HG03175 (cell line): ENCODE measurements around the gene TMEM14B.
"Not testable (repeated sequence)": the region's sequence is repeated elsewhere in the genome, so short reads cannot be mapped to it uniquely, and the experiment has no call there.

Experiments used
- ATAC-seq: cut with Tn5 transposase; IDR thresholded peaks from one replicate; pipeline ENCODE4 v1.9.1; 2021; ENCODE audit warnings: mild to moderate bottlenecking, moderate library complexity; ENCODE audit not compliant: unreplicated experiment

The TMEM14B gene

GRCh38 chr6:10747251-10747972 lies at the start of gene TMEM14B:
Gene TMEM14B (plus strand): TSS chr6:10747805. CDS start chr6:10749246, 1,441 bp downstream.
- ATAC-seq = peak; percentile 94

- no peak for ATAC-seq
Measured at GRCh38 chr6:10713962-10714361, 33.6 kb upstream of the TMEM14B start.

GRCh38 chr6:10719296-10719963 lies 28.2 kb upstream of the TMEM14B start:
- no peak for ATAC-seq

- no peak for ATAC-seq
Measured at GRCh38 chr6:10719964-10720264, 27.7 kb upstream of the TMEM14B start.

GRCh38 chr6:10720265-10720959 lies 27.2 kb upstream of the TMEM14B start:
- ATAC-seq = peak; percentile 37

- not testable (repeated sequence) for ATAC-seq
Measured at GRCh38 chr6:10720960-10721849, 26.4 kb upstream of the TMEM14B start.

GRCh38 chr6:10721850-10722569 lies 25.6 kb upstream of the TMEM14B start:
- no peak for ATAC-seq

- ATAC-seq = no peak
Measured at GRCh38 chr6:10722570-10722819, 25.1 kb upstream of the TMEM14B start.

- peak; percentile 96 for ATAC-seq
Measured at GRCh38 chr6:10722820-10723566, 24.6 kb upstream of the TMEM14B start, which contains the start of gene TMEM14C. Gene TMEM14C (plus strand): TSS chr6:10723070. CDS start chr6:10724614, 1,544 bp downstream.

- ATAC-seq = no peak
Measured at GRCh38 chr6:10723567-10723881, 24.1 kb upstream of the TMEM14B start.

- ATAC-seq = no peak
Measured at GRCh38 chr6:10725044-10725443, 22.6 kb upstream of the TMEM14B start.

- no peak for ATAC-seq
Measured at GRCh38 chr6:10725716-10726115, 21.9 kb upstream of the TMEM14B start.

- ATAC-seq = no peak
Measured at GRCh38 chr6:10730254-10730653, 17.4 kb upstream of the TMEM14B start.

- ATAC-seq = no peak
Measured at GRCh38 chr6:10733151-10733715, 14.4 kb upstream of the TMEM14B start.

GRCh38 chr6:10733863-10734262 lies 13.7 kb upstream of the TMEM14B start:
- ATAC-seq = no peak

GRCh38 chr6:10736731-10737130 lies 10.9 kb upstream of the TMEM14B start:
- ATAC-seq = no peak

GRCh38 chr6:10740061-10740460 lies 7.5 kb upstream of the TMEM14B start:
- ATAC-seq = no peak

GRCh38 chr6:10741643-10742042 lies 6.0 kb upstream of the TMEM14B start:
- not testable (repeated sequence) for ATAC-seq

GRCh38 chr6:10742251-10742650 lies 5.4 kb upstream of the TMEM14B start:
- no peak for ATAC-seq

GRCh38 chr6:10743515-10743914 lies 4.1 kb upstream of the TMEM14B start:
- no peak for ATAC-seq
